DOHH2 (cell line): ENCODE measurements around the gene ZBTB25.

Experiments used
- H3F3A ChIP-seq: fragments of 200-600 bp; sonication (generic), shearing (Covaris generic); 2 replicates; pipeline ENCODE4 v1.6.0; 2016; ENCODE audit warnings: antibody characterized with exemption, mild to moderate bottlenecking; ENCODE audit not compliant: control insufficient read depth, insufficient read depth
- H3K27ac ChIP-seq: fragments of 200-600 bp; sonication (generic); 2 replicates; pipeline ENCODE4 v1.5.1; 2014; ENCODE audit warnings: low read depth, mild to moderate bottlenecking, low read length, moderate library complexity
- H3K27me3 ChIP-seq: fragments of 200-600 bp; sonication (generic); 2 replicates; pipeline ENCODE4 v1.6.1; 2014; ENCODE audit warnings: mild to moderate bottlenecking, low read length, mixed read lengths; ENCODE audit not compliant: control insufficient read depth
- H3K36me3 ChIP-seq: fragments of 200-600 bp; sonication (generic); 2 replicates; pipeline ENCODE4 v1.6.1; 2014; ENCODE audit warnings: mild to moderate bottlenecking, low read length, moderate library complexity, mixed read lengths; ENCODE audit not compliant: control insufficient read depth
- H3K4me1 ChIP-seq: fragments of 200-600 bp; sonication (generic); 2 replicates; pipeline ENCODE4 v1.6.1; 2014; ENCODE audit warnings: mild to moderate bottlenecking, low read length, mixed read lengths; ENCODE audit not compliant: control insufficient read depth
- H3K4me2 ChIP-seq: fragments of 200-600 bp; sonication (generic); 2 replicates; pipeline ENCODE4 v1.6.0; 2014; ENCODE audit warnings: mild to moderate bottlenecking, low read length, moderate library complexity
- H3K4me3 ChIP-seq: fragments of 200-600 bp; sonication (generic); 2 replicates; pipeline ENCODE4 v1.5.1; 2014; ENCODE audit warnings: mild to moderate bottlenecking, low read length, mixed read lengths
- H3K79me2 ChIP-seq: fragments of 200-600 bp; sonication (generic); 2 replicates; pipeline ENCODE4 v1.6.1; 2014; ENCODE audit warnings: mild to moderate bottlenecking, low read length, mixed read lengths; ENCODE audit not compliant: control insufficient read depth
- H3K9me2 ChIP-seq: fragments of 200-600 bp; sonication (generic); replicated peaks from 2 replicates; pipeline ENCODE4 v1.6.1; 2014; ENCODE audit warnings: mild to moderate bottlenecking, low read length, mixed read lengths; ENCODE audit not compliant: control insufficient read depth
- H3K9me3 ChIP-seq: fragments of 200-600 bp; sonication (generic); 2 replicates; pipeline ENCODE4 v1.6.1; 2014; ENCODE audit warnings: antibody characterized with exemption, low read length, mixed read lengths; ENCODE audit not compliant: control insufficient read depth, insufficient read depth
- H4K20me1 ChIP-seq: fragments of 200-600 bp; sonication (generic); 2 replicates; pipeline ENCODE4 v1.6.0; 2014; ENCODE audit warnings: low read depth, mild to moderate bottlenecking, antibody characterized with exemption, low read length, moderate library complexity; ENCODE audit not compliant: control insufficient read depth, insufficient read depth
- CTCF ChIP-seq: fragments of 200-600 bp; sonication (generic); IDR thresholded peaks from one replicate; pipeline ENCODE4 v1.5.1; 2014; ENCODE audit warnings: antibody characterized with exemption, mild to moderate bottlenecking, low read depth, low read length; ENCODE audit not compliant: poor library complexity, severe bottlenecking
- EZH2phosphoT487 ChIP-seq: fragments of 200-600 bp; sonication (generic); IDR thresholded peaks from 2 replicates; pipeline ENCODE4 v1.6.1; 2017; ENCODE audit warnings: borderline replicate concordance, mild to moderate bottlenecking, antibody characterized with exemption, low read length, moderate library complexity, mixed read lengths

The ZBTB25 gene

GRCh38 chr14:64412237-64412636, 91.4 kb downstream of the ZBTB25 start:
- no peak overlapping the region for H3K4me3 ChIP-seq
- H3K4me2 ChIP-seq, result no peak overlapping the region
- no peaks in the 10 kb centered on the region for H3K4me1 ChIP-seq
- H3K9me2 ChIP-seq, result no peaks in the 10 kb centered on the region
- no peak for TF ChIP-seq CTCF
- TF ChIP-seq EZH2phosphoT487, result no peak
- no peaks in the 10 kb centered on the region for H3F3A ChIP-seq
- peaks cover 34% of the 10 kb centered on the region for H3K79me2 ChIP-seq
- H3K27ac ChIP-seq, result no peak overlapping the region
- peaks cover 91% of the 10 kb centered on the region for H3K36me3 ChIP-seq
- no peaks in the 10 kb centered on the region for H4K20me1 ChIP-seq
- no peaks in the 10 kb centered on the region for H3K27me3 ChIP-seq
- no peaks in the 10 kb centered on the region for H3K9me3 ChIP-seq

- Histone ChIP-seq H3K9me3 (no peaks in the 10 kb centered on the region), H4K20me1 (no peaks in the 10 kb centered on the region), H3K4me3 (no peak overlapping the region), H3K36me3 (peaks cover 88% of the 10 kb centered on the region), H3K4me2 (no peak overlapping the region), H3K27me3 (no peaks in the 10 kb centered on the region), H3K79me2 (peaks cover 45% of the 10 kb centered on the region), H3K27ac (no peak overlapping the region), H3F3A (no peaks in the 10 kb centered on the region), H3K4me1 (no peaks in the 10 kb centered on the region), H3K9me2 (no peaks in the 10 kb centered on the region)
- TF ChIP-seq EZH2phosphoT487 (no peak), CTCF (no peak)
Measured at GRCh38 chr14:64411001-64411400, 92.6 kb downstream of the ZBTB25 start.

GRCh38 chr14:64410084-64410774, 93.4 kb downstream of the ZBTB25 start:
- H3F3A ChIP-seq, result no peaks in the 10 kb centered on the region
- no peak overlapping the region for H3K4me2 ChIP-seq
- no peaks in the 10 kb centered on the region for H3K9me3 ChIP-seq
- H3K4me3 ChIP-seq, result no peak overlapping the region
- H3K9me2 ChIP-seq, result no peaks in the 10 kb centered on the region
- no peaks in the 10 kb centered on the region for H3K4me1 ChIP-seq
- H3K36me3 ChIP-seq, result peaks cover 85% of the 10 kb centered on the region
- no peaks in the 10 kb centered on the region for H3K27me3 ChIP-seq
- peaks cover 51% of the 10 kb centered on the region for H3K79me2 ChIP-seq
- no peak overlapping the region for H3K27ac ChIP-seq
- TF ChIP-seq CTCF, result no peak
- no peak for TF ChIP-seq EZH2phosphoT487
- no peaks in the 10 kb centered on the region for H4K20me1 ChIP-seq
